Right lobe of liver (tissue), 6 donors: ENCODE results near the gene CCL28. TPM values are rescaled to one million over a fixed set of nuclear protein-coding genes. Genes with fewer than 3 reads are reported as not detected.

Source experiments
- ATAC-seq, 4 donors: fragments of 200-7000 bp; cut with Tn5 transposase; one replicate each; pipeline ENCODE4 v1.9.1; 2020; ENCODE audit warnings: mild to moderate bottlenecking in 4 of 4, moderate library complexity in 4 of 4
- DNase-seq, 3 donors: peaks; one replicate each; pipeline ENCODE4 v3.0.0-alpha.2; 2020
- H3K27ac ChIP-seq, 3 donors: fragments of 200-600 bp; one replicate each; pipeline ENCODE4 v1.8.0; 2022
- H3K27me3 ChIP-seq, 2 donors: fragments of 200-600 bp; one replicate each; pipeline ENCODE4 v1.8.0; 2022
- H3K36me3 ChIP-seq, 4 donors: fragments of 200-600 bp; sonication (generic) in 1 of 4; one replicate each; pipeline versions ENCODE4 v1.5.1 to v1.8.0; 2017 to 2022; ENCODE audit warnings: control low read depth in 1 of 4
- H3K4me1 ChIP-seq, 4 donors: fragments of 200-600 bp; sonication (generic) in 1 of 4; one replicate each; pipeline versions ENCODE4 v1.5.1 to v1.8.0; 2017 to 2022; ENCODE audit warnings: control low read depth in 1 of 4
- H3K4me3 ChIP-seq, 3 donors: fragments of 200-600 bp; one replicate each; pipeline ENCODE4 v1.8.0; 2022
- H3K9me3 ChIP-seq, 4 donors: fragments of 200-600 bp; sonication (generic) in 1 of 4; one replicate each; pipeline versions ENCODE4 v1.5.1 to v1.8.0; 2017 to 2022; ENCODE audit warnings: control low read depth in 1 of 4
- POLR2A ChIP-seq: fragments of 450-650 bp; IDR thresholded peaks from one replicate; pipeline ENCODE4 v1.6.1; 2017; ENCODE audit warnings: antibody characterized with exemption, mild to moderate bottlenecking
- WGBS: methylation state at CpG from one replicate; pipeline ENCODE4 v1.1.6; 2018; ENCODE audit warnings: low coverage, low lambda C conversion rate; ENCODE audit not compliant: insufficient coverage; ENCODE audit errors: missing lambda C conversion rate; 5-methylcytosine and 5-hydroxymethylcytosine counted together
- intact Hi-C, 2 donors: fragments of 100-400 bp; cut with DNase I; formaldehyde crosslinking; loops; one replicate each; pipeline versions ENCODE4 v1.11.2 to v1.14.1; 2022
- total RNA-seq, 6 experiments: library from RNA; depleted of rRNA in 2 of 6; stranded (reverse); fragments of >200 nt in 2 of 6; fragmentation: NEBNext Ultra II Directional in 3 of 6; extraction: Animal tissue kit (Norgen Biotek cat#: 25700) in 3 of 6; gene quantifications; one replicate each; pipeline versions ENCODE4 v1.1.0 to v1.2.4, GENCODE V29; 2016 to 2023
- TF ChIP-seq, protein P1 (sequence below), 4 donors: fragments of 200-600 bp in 3 of 4; fragments of 450-650 bp in 1 of 4; IDR thresholded peaks; one replicate each; pipeline versions ENCODE4 v1.5.1 to v1.8.0; 2016 to 2022; ENCODE audit warnings: antibody characterized with exemption in 4 of 4, mild to moderate bottlenecking in 2 of 4
- donor health status: DM: no; HTN: yes; CAD: no.
- donor health status: DM: no; HTN: no; CAD: no.
- donor health status: DM: no; HTN: no; CAD: no.
- donor health status: DM: no; HTN: yes; CAD: no.
- donor health status: DM: no; HTN: yes; CAD: no.

CCL28 gene
- total RNA-seq, 6 experiments from 2014 or later: 1.00 to 2.3 (median 1.3) TPM

GRCh38 chr5:43420241-43420640, 8.1 kb upstream of the CCL28 start:
- Histone ChIP-seq H3K36me3 (no peaks in the 10 kb centered on the region), H3K4me3 (no peak overlapping the region), H3K27ac (no peak overlapping the region), H3K4me1 (peaks cover 0 to 13% (median 0%) of the 10 kb centered on the region in 4 donors), H3K27me3 (no peaks in the 10 kb centered on the region), H3K9me3 (no peaks in the 10 kb centered on the region)
- TF ChIP-seq, protein P1, sequence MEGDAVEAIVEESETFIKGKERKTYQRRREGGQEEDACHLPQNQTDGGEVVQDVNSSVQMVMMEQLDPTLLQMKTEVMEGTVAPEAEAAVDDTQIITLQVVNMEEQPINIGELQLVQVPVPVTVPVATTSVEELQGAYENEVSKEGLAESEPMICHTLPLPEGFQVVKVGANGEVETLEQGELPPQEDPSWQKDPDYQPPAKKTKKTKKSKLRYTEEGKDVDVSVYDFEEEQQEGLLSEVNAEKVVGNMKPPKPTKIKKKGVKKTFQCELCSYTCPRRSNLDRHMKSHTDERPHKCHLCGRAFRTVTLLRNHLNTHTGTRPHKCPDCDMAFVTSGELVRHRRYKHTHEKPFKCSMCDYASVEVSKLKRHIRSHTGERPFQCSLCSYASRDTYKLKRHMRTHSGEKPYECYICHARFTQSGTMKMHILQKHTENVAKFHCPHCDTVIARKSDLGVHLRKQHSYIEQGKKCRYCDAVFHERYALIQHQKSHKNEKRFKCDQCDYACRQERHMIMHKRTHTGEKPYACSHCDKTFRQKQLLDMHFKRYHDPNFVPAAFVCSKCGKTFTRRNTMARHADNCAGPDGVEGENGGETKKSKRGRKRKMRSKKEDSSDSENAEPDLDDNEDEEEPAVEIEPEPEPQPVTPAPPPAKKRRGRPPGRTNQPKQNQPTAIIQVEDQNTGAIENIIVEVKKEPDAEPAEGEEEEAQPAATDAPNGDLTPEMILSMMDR (IDR thresholded peaks at IDR 0.05): no peak
- no peak for TF ChIP-seq POLR2A
- ATAC-seq (no peak), DNase-seq (no peak)
- intact Hi-C loops: no loop called here
- WGBS: 76% methylated on average over 4 of the region's 4 CpGs

- Histone ChIP-seq H3K9me3 (no peaks in the 10 kb centered on the region), H3K27ac (no peak overlapping the region), H3K4me3 (no peak overlapping the region), H3K27me3 (no peaks in the 10 kb centered on the region), H3K36me3 (no peaks in the 10 kb centered on the region), H3K4me1 (peaks cover 0 to 13% (median 0%) of the 10 kb centered on the region in 4 donors)
- ATAC-seq (no peak), DNase-seq (no peak)
- TF ChIP-seq POLR2A: no peak
- TF ChIP-seq, protein P1 (IDR thresholded peaks at IDR 0.05): no peak
- WGBS: 100% methylated on average over 2 of the region's 2 CpGs
- intact Hi-C loops: no loop called here
Measured at GRCh38 chr5:43418561-43418960, 6.4 kb upstream of the CCL28 start.

- peaks cover 0 to 5% (median 0%) of the 10 kb centered on the region in 4 donors for H3K4me1 ChIP-seq
- H3K4me3 ChIP-seq: no peak overlapping the region
- WGBS: 51% methylated on average over 3 of the region's 3 CpGs
- intact Hi-C loops: no loop called here
- DNase-seq (no peak), ATAC-seq (no peak)
- no peaks in the 10 kb centered on the region for H3K27me3 ChIP-seq
- no peaks in the 10 kb centered on the region for H3K9me3 ChIP-seq
- no peak overlapping the region for H3K27ac ChIP-seq
- no peaks in the 10 kb centered on the region for H3K36me3 ChIP-seq
- no peak for TF ChIP-seq POLR2A
- TF ChIP-seq, protein P1 (IDR thresholded peaks at IDR 0.05): no peak
Measured at GRCh38 chr5:43416803-43417394, 4.7 kb upstream of the CCL28 start.

DNA sequence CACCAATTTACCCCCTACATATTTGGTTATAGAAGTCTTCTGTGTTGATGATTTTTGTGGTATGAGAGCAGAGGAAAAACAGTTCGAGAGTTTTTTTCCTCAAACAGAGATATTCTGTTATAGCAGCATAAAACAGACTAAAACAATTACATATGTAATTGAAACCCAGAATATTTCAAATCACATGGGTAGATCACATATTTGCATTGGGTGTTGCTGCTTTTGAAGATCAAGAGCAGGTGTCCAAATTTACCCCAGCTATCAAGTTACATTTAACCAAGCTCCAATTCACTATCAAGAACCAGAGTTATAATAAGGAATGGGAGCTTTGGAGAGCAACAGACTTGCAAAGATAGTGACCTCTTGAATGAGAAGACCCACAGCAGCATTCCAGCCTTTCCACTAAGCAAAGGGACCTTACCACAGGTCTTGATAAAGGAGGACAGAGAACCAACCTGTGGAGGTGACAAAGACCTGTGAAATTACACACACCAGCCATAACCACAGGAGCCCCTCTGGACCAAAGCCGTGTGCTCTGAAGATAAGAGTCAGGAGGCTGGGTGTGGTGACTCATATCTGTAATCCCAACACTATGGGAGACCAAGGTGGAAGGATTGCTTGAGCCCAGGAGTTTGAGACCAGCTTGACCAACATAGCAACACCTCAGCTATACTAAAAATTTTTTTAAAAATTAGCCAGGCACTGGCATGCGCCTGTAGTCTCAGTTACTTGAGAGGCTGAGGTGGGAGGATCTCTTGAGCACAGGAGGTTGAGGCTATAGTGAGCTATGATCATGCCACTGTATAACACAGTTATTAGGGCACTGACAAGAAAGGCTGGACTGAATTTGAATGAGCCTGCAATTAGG, 4.0 kb upstream of the CCL28 start:
- Histone ChIP-seq H3K4me1 (no peaks in the 10 kb centered on the region), H3K27me3 (no peaks in the 10 kb centered on the region), H3K4me3 (no peak overlapping the region), H3K36me3 (no peaks in the 10 kb centered on the region), H3K27ac (no peak overlapping the region), H3K9me3 (no peaks in the 10 kb centered on the region)
- 62% methylated on average over 2 of the region's 3 CpGs for WGBS
- intact Hi-C loops: no loop called here
- no peak for DNase-seq
- no peak for ATAC-seq
- TF ChIP-seq, protein P1 (IDR thresholded peaks at IDR 0.05): no peak
- no peak for TF ChIP-seq POLR2A
